Fibroblast of the aortic adventitia (primary cell): Measurements from ENCODE around the gene SLC17A6. TPM values are rescaled to one million over a fixed set of nuclear protein-coding genes. Genes with fewer than 3 reads are reported as not detected.

Experiments
- DNase-seq: peaks from one replicate; pipeline ENCODE4 v3.0.0-alpha.2; 2010; ENCODE audit warnings: low read depth
- H3K4me3 ChIP-seq: 2 replicates; pipeline ENCODE4 v1.5.1; 2011; ENCODE audit warnings: low read depth, mild to moderate bottlenecking, control low read depth, low read length, moderate library complexity
- CTCF ChIP-seq: IDR thresholded peaks from 2 replicates; pipeline ENCODE4 v1.5.1; 2011; ENCODE audit warnings: mild to moderate bottlenecking, low read length, control low read depth, inconsistent platforms; ENCODE audit not compliant: insufficient read depth
- total RNA-seq: library from RNA; depleted of rRNA; stranded (reverse); fragments of >200 nt; gene quantifications from 2 replicates; pipeline ENCODE4 v1.2.3, GENCODE V29; 2012; ENCODE audit warnings: low replicate concordance

Gene SLC17A6
- total RNA-seq, 1 donor = not detected

GRCh38 chr11:22343371-22344032 is 5.3 kb downstream of the SLC17A6 start:
- no peak overlapping the region for H3K4me3 ChIP-seq
- DNase-seq = no peak
- TF ChIP-seq CTCF = no peak

- DNase-seq = no peak
- H3K4me3 ChIP-seq = no peak overlapping the region
- TF ChIP-seq CTCF = no peak
Observed at GRCh38 chr11:22344081-22344480, 5.9 kb downstream of the SLC17A6 start.

- no peak for DNase-seq
- H3K4me3 ChIP-seq = no peak overlapping the region
- no peak for TF ChIP-seq CTCF
Observed at GRCh38 chr11:22346282-22346681, 8.1 kb downstream of the SLC17A6 start.

- no peak for DNase-seq
- TF ChIP-seq CTCF = no peak
- H3K4me3 ChIP-seq = no peak overlapping the region
Observed at GRCh38 chr11:22347857-22348487, 9.8 kb downstream of the SLC17A6 start.

- no peak for DNase-seq
- TF ChIP-seq CTCF = no peak
- no peak overlapping the region for H3K4me3 ChIP-seq
Observed at GRCh38 chr11:22349491-22349890, 11.3 kb downstream of the SLC17A6 start.

GRCh38 chr11:22359295-22359694 is 21.1 kb downstream of the SLC17A6 start:
- H3K4me3 ChIP-seq = no peak overlapping the region

More at GRCh38 chr11:22359295-22359694, 21.1 kb downstream of the SLC17A6 start:
- no peak for DNase-seq
- no peak for TF ChIP-seq CTCF
